ENCODE data around the gene DRICH1. TPM values are rescaled to one million over a fixed set of nuclear protein-coding genes. Genes with fewer than 3 reads are reported as not detected.
"Not testable (repeated sequence)": the region's sequence is repeated elsewhere in the genome, so short reads cannot be mapped to it uniquely, and the experiment has no call there.

Gene DRICH1, protein sequence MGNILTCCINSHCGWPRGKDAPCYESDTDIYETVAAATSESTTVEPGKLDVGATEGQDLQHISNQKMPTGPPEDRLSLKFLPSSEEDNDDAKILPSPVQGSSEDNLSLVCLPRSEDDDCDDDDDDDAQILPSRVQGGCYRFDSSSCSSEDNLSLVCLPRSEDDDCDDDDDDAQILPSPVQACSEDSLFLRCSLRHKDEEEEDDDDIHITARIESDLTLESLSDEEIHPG
- total RNA-seq, result under 1 TPM in 2 of 6 experiments, not detected in 4; 0.27 to 0.47 TPM
- long read RNA-seq, result 0 reads

GRCh38 chr22:23632178-23632577, at the start of gene DRICH1:
Gene DRICH1 (minus strand): TSS chr22:23632321. CDS start chr22:23632023, 298 bp downstream.
- WGBS (ENCODE audit: insufficient coverage, low coverage, low lambda C conversion rate, missing lambda C conversion rate), result 25% methylated on average over 1 of the region's 2 CpGs
- H3K4me1 ChIP-seq, result no peaks in the 10 kb centered on the region
- no peak for DNase-seq
- H3K27me3 ChIP-seq, result no peaks in the 10 kb centered on the region
- ATAC-seq, result no peak
- no peaks in the 10 kb centered on the region for H3K9me3 ChIP-seq
- TF ChIP-seq, protein P1, sequence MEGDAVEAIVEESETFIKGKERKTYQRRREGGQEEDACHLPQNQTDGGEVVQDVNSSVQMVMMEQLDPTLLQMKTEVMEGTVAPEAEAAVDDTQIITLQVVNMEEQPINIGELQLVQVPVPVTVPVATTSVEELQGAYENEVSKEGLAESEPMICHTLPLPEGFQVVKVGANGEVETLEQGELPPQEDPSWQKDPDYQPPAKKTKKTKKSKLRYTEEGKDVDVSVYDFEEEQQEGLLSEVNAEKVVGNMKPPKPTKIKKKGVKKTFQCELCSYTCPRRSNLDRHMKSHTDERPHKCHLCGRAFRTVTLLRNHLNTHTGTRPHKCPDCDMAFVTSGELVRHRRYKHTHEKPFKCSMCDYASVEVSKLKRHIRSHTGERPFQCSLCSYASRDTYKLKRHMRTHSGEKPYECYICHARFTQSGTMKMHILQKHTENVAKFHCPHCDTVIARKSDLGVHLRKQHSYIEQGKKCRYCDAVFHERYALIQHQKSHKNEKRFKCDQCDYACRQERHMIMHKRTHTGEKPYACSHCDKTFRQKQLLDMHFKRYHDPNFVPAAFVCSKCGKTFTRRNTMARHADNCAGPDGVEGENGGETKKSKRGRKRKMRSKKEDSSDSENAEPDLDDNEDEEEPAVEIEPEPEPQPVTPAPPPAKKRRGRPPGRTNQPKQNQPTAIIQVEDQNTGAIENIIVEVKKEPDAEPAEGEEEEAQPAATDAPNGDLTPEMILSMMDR (IDR thresholded peaks at IDR 0.05), result no peak
- TF ChIP-seq POLR2A (IDR thresholded peaks at IDR 0.05), result no peak
- intact Hi-C loops (cut with DNase I), result no loop called here
- no peak within 1 kb of the TSS for H3K27ac ChIP-seq
- H3K4me3 ChIP-seq, result no peak within 1 kb of the TSS
- no peaks in the 10 kb centered on the region for H3K36me3 ChIP-seq

DNA sequence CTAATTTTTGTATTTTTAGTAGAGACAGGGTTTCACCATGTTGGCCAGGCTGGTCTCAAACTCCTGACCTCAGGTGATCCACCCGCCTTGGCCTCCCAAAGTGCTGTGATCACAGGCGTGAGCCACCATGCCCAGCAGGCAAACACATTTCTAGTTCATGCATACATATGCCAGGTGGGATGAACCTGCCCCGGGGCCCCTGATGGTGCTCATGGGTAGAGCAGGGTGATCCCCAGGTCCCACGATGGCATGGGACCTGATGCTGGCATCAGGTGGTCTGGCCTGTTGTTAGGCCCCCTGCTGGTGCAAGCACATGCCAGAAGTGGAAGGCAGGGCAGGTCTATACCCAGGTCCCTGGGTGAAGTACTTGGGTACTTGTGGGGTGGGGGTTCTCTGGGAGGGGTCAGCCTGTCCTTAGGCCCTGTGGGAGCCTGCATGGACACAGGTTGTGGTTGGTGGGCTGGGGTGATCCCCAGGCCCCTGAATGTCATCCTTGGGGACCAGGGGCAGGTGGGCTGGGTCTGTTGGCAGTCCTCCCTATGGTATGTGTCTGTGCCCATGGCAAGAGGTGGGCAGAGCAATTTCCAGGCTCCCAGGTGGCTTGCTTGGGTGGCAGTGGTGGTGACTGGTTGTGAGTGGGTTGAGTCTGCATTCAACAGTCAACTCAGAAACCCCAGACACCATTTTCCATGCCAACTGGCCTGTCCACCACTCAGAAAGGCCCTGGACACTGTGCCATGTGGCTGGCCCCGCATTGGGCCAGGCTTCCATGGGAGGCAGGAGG, 49.1 kb upstream of the DRICH1 start:
- no CpG with 5 or more reads among the region's 5 CpGs for WGBS (ENCODE audit: insufficient coverage, low coverage, low lambda C conversion rate, missing lambda C conversion rate)
- Histone ChIP-seq H3K27ac (no peak overlapping the region), H3K4me1 (peaks cover 0 to 2% (median under 1%) of the 10 kb centered on the region in 4 donors), H3K9me3 (no peaks in the 10 kb centered on the region), H3K4me3 (no peak overlapping the region), H3K27me3 (no peaks in the 10 kb centered on the region), H3K36me3 (no peaks in the 10 kb centered on the region)
- TF ChIP-seq POLR2A (IDR thresholded peaks at IDR 0.05), result no peak
- TF ChIP-seq, protein P1 (IDR thresholded peaks at IDR 0.05), result no peak
- ATAC-seq (no peak), DNase-seq (peak in 1 of 3 donors; percentile 40)
- intact Hi-C loops (cut with DNase I), result no loop called here

DNA sequence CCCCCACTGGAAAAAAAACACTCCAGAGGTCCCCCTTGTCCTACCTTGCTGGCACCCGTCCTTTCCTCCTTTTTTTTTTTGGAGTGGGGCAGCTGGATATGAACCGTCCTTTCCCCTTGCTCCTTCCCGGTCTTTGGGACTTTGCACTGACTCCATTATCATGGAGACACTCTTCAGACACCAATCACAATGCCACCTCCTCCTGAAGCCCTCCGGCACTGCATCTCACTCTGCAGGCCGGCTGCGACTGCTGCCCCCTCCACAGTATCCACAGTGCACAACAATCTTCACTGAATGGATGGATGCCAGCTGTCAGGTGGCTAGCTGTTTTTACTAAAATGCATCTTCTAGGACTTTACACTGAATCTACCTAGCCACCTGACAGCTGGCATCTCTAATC, 46.0 kb upstream of the DRICH1 start:
- Histone ChIP-seq H3K9me3 (no peaks in the 10 kb centered on the region), H3K36me3 (no peaks in the 10 kb centered on the region), H3K27ac (no peak overlapping the region), H3K27me3 (no peaks in the 10 kb centered on the region), H3K4me3 (no peak overlapping the region), H3K4me1 (peaks cover 0 to 15% (median 5%) of the 10 kb centered on the region in 4 donors)
- TF ChIP-seq, protein P1 (IDR thresholded peaks at IDR 0.05), result no peak
- TF ChIP-seq POLR2A (IDR thresholded peaks at IDR 0.05), result no peak
- DNase-seq (no peak), ATAC-seq (no peak)
- 96% methylated on average over 3 of the region's 6 CpGs for WGBS (ENCODE audit: insufficient coverage, low coverage, low lambda C conversion rate, missing lambda C conversion rate)
- intact Hi-C loops (cut with DNase I), result no loop called here

- TF ChIP-seq, protein P1 (IDR thresholded peaks at IDR 0.05), result no peak
- no peak for TF ChIP-seq POLR2A (IDR thresholded peaks at IDR 0.05)
- Histone ChIP-seq H3K27ac (no peak overlapping the region), H3K4me3 (no peak overlapping the region), H3K36me3 (no peaks in the 10 kb centered on the region), H3K27me3 (no peaks in the 10 kb centered on the region), H3K9me3 (no peaks in the 10 kb centered on the region), H3K4me1 (peaks cover 0 to 15% (median 5%) of the 10 kb centered on the region in 4 donors)
- intact Hi-C loops (cut with DNase I), result no loop called here
- no peak for ATAC-seq
- WGBS (ENCODE audit: insufficient coverage, low coverage, low lambda C conversion rate, missing lambda C conversion rate), result 94% methylated on average over 3 of the region's 6 CpGs
- no peak for DNase-seq
Observed at GRCh38 chr22:23677701-23677995, 45.5 kb upstream of the DRICH1 start.

- not testable (repeated sequence) for ATAC-seq
Observed at GRCh38 chr22:23676841-23677700, 45.0 kb upstream of the DRICH1 start.

More at GRCh38 chr22:23676841-23677700, 45.0 kb upstream of the DRICH1 start:
- DNase-seq; H3K4me3 ChIP-seq; H3K27me3 ChIP-seq; H3K36me3 ChIP-seq; H3K9me3 ChIP-seq; intact Hi-C loops (cut with DNase I); H3K27ac ChIP-seq: not testable (repeated sequence)
- peaks cover 0 to 15% (median 5%) of the 10 kb centered on the region in 4 donors for H3K4me1 ChIP-seq
- WGBS (ENCODE audit: insufficient coverage, low coverage, low lambda C conversion rate, missing lambda C conversion rate), result 100% methylated on average over 1 of the region's 12 CpGs

All from right lobe of liver (tissue), 6 donors.